Esophagus muscularis mucosa (tissue), 4 donors: Measurements from ENCODE around the gene OTULINL. TPM values are rescaled to one million over a fixed set of nuclear protein-coding genes. Genes with fewer than 3 reads are reported as not detected.

Experiments used
- DNase-seq: peaks from one replicate; pipeline ENCODE4 v3.0.0-alpha.2; 2017; ENCODE audit errors: extremely low spot score
- H3K27ac ChIP-seq, 4 donors: fragments of 200-600 bp; sonication (generic); replicated peaks in 1 of 4; 1 replicate in 3 of 4; 2 replicates in 1 of 4; pipeline ENCODE4 v1.5.1; 2016 to 2019; ENCODE audit warnings: mild to moderate bottlenecking in 1 of 4
- H3K27me3 ChIP-seq, 4 donors: fragments of 200-600 bp; sonication (generic); one replicate each; pipeline versions ENCODE4 v1.5.1 to v1.6.0; 2016 to 2019
- H3K36me3 ChIP-seq, 4 donors: fragments of 200-600 bp; sonication (generic); one replicate each; pipeline ENCODE4 v1.5.1; 2016 to 2019
- H3K4me1 ChIP-seq, 4 donors: fragments of 200-600 bp; sonication (generic); one replicate each; pipeline ENCODE4 v1.5.1; 2016 to 2019
- H3K4me3 ChIP-seq, 4 donors: fragments of 200-600 bp; sonication (generic); 1 replicate in 2 of 4; 2 replicates in 2 of 4; pipeline ENCODE4 v1.5.1; 2016 to 2019; ENCODE audit warnings: mild to moderate bottlenecking in 4 of 4, moderate library complexity in 1 of 4
- H3K9me3 ChIP-seq, 4 donors: fragments of 200-600 bp; sonication (generic); 1 replicate in 3 of 4; 2 replicates in 1 of 4; pipeline ENCODE4 v1.5.1; 2016 to 2019
- CTCF ChIP-seq, 3 experiments: fragments of 200-600 bp in 2 of 3; fragments of 450-650 bp in 1 of 3; sonication (generic) in 2 of 3; IDR thresholded peaks; one replicate each; pipeline ENCODE4 v1.5.1; 2017 to 2019; ENCODE audit warnings: antibody characterized with exemption in 3 of 3, mild to moderate bottlenecking in 2 of 3, moderate library complexity in 1 of 3
- EP300 ChIP-seq: sonication (generic); formaldehyde crosslinking; IDR thresholded peaks from one replicate; pipeline ENCODE4 v1.6.1; 2017; ENCODE audit warnings: antibody characterized with exemption
- POLR2A ChIP-seq: fragments of 450-650 bp; IDR thresholded peaks from one replicate; pipeline ENCODE4 v1.6.1; 2017; ENCODE audit warnings: antibody characterized with exemption, moderate library complexity, mild to moderate bottlenecking, low read depth
- POLR2AphosphoS5 ChIP-seq, 2 donors: sonication (generic); formaldehyde crosslinking; IDR thresholded peaks; one replicate each; pipeline ENCODE4 v1.6.1; 2017; ENCODE audit warnings: antibody characterized with exemption in 2 of 2
- WGBS: methylation state at CpG from one replicate; pipeline ENCODE4 v1.1.5; 2018; 5-methylcytosine and 5-hydroxymethylcytosine counted together
- intact Hi-C: fragments of 100-400 bp; cut with DNase I; formaldehyde crosslinking; loops from one replicate; pipeline ENCODE4 v1.15.1; 2023
- total RNA-seq, 4 donors: library from RNA; depleted of rRNA; stranded (reverse); fragments of >200 nt; gene quantifications; one replicate each; pipeline versions ENCODE4 v1.1.0 to v1.2.1, GENCODE V29; 2016

The OTULINL gene
- total RNA-seq, 4 donors from 2014 or later: 2.6 to 7.1 (median 5.0) TPM

GRCh38 chr5:14582797-14583137 is 1.2 kb downstream of the OTULINL start:
- Histone ChIP-seq H3K4me3 (peak overlapping the region; percentile 66 to 84 (median 79)), H3K27me3 (peaks cover 0 to 33% (median 5%) of the 10 kb centered on the region in 4 donors), H3K27ac (no peak overlapping the region), H3K9me3 (no peaks in the 10 kb centered on the region), H3K36me3 (no peaks in the 10 kb centered on the region), H3K4me1 (peaks cover 10 to 25% (median 19%) of the 10 kb centered on the region in 4 donors)
- TF ChIP-seq CTCF (IDR thresholded peaks at IDR 0.05) (no peak), POLR2AphosphoS5 (IDR thresholded peaks at IDR 0.05) (no peak), POLR2A (no peak), EP300 (no peak)
- intact Hi-C loops: no loop called here
- 27% methylated on average over 9 of the region's 9 CpGs for WGBS
- no peak for DNase-seq

- H3K4me3 ChIP-seq: no peak overlapping the region
- WGBS: 78% methylated on average over 7 of the region's 7 CpGs
- H3K27me3 ChIP-seq: peaks cover 0 to 14% (median 5%) of the 10 kb centered on the region in 4 donors
- no peak for DNase-seq
- no peaks in the 10 kb centered on the region for H3K9me3 ChIP-seq
- intact Hi-C loops: no loop called here
- H3K36me3 ChIP-seq: no peaks in the 10 kb centered on the region
- H3K4me1 ChIP-seq: peaks cover 10 to 25% (median 19%) of the 10 kb centered on the region in 4 donors
- TF ChIP-seq POLR2A: no peak
- TF ChIP-seq POLR2AphosphoS5 (IDR thresholded peaks at IDR 0.05): no peak
- no peak for TF ChIP-seq EP300
- TF ChIP-seq CTCF (IDR thresholded peaks at IDR 0.05): no peak
- no peak overlapping the region for H3K27ac ChIP-seq
Observed at GRCh38 chr5:14584848-14585247, 3.3 kb downstream of the OTULINL start.

- no peaks in the 10 kb centered on the region for H3K9me3 ChIP-seq
- H3K4me1 ChIP-seq: peaks cover 1 to 8% (median 4%) of the 10 kb centered on the region in 4 donors
- no peak for DNase-seq
- intact Hi-C loops: no loop called here
- H3K27me3 ChIP-seq: peaks cover 0 to under 1% (median 0%) of the 10 kb centered on the region in 4 donors
- 76% methylated on average over 6 of the region's 6 CpGs for WGBS
- no peak overlapping the region for H3K4me3 ChIP-seq
- H3K36me3 ChIP-seq: no peaks in the 10 kb centered on the region
- TF ChIP-seq POLR2AphosphoS5 (IDR thresholded peaks at IDR 0.05) (peak in 1 of 2 donors; percentile 22), CTCF (IDR thresholded peaks at IDR 0.05) (no peak)
- H3K27ac ChIP-seq: no peak overlapping the region
Observed at GRCh38 chr5:14587150-14587549, 5.6 kb downstream of the OTULINL start.

- no peaks in the 10 kb centered on the region for H3K4me1 ChIP-seq
- TF ChIP-seq EP300: no peak
- TF ChIP-seq POLR2A: no peak
- TF ChIP-seq CTCF (IDR thresholded peaks at IDR 0.05): no peak
- no peak for TF ChIP-seq POLR2AphosphoS5 (IDR thresholded peaks at IDR 0.05)
- DNase-seq: no peak
- H3K27ac ChIP-seq: no peak overlapping the region
- H3K27me3 ChIP-seq: no peaks in the 10 kb centered on the region
- no peak overlapping the region for H3K4me3 ChIP-seq
- H3K9me3 ChIP-seq: no peaks in the 10 kb centered on the region
- H3K36me3 ChIP-seq: no peaks in the 10 kb centered on the region
- intact Hi-C loops: no loop called here
- 73% methylated on average over 2 of the region's 2 CpGs for WGBS
Observed at GRCh38 chr5:14588145-14588544, 6.6 kb downstream of the OTULINL start.
